ENCODE data around the gene TMEM253.

The TMEM253 gene

GRCh38 chr14:21123429-21123828 is 22.6 kb downstream of the TMEM253 start:
- ChIA-PET POLR2A (interaction anchor here (2.0 kb wide), 1 partner anchor 52 kb away, joined by 6 read pairs; no protein-coding TSS in a partner anchor), CTCF (interaction anchor here (1.1 kb wide), 1 partner anchor 19 kb away, joined by 4 read pairs; no protein-coding TSS in a partner anchor)

GRCh38 chr14:21133901-21134300 is 33.0 kb downstream of the TMEM253 start:
- no peak for DNase-seq (ENCODE audit: extremely low spot score)
- TF ChIP-seq TARDBP (IDR thresholded peaks at IDR 0.05) (no peak), FOXK2 (IDR thresholded peaks at IDR 0.05) (no peak), CTBP1 (IDR thresholded peaks at IDR 0.05; ENCODE audit: borderline replicate concordance) (no peak), L3MBTL2 (conservative IDR thresholded peaks at IDR 0.05) (no peak), LEF1 (IDR thresholded peaks at IDR 0.05; ENCODE audit: borderline replicate concordance) (no peak)
- POLR2A ChIA-PET, result no interaction called here
- CTCF ChIA-PET, result no interaction called here

More at GRCh38 chr14:21123429-21123828, 22.6 kb downstream of the TMEM253 start:
- TF ChIP-seq L3MBTL2 (conservative IDR thresholded peaks at IDR 0.05) (no peak), HDGF (IDR thresholded peaks at IDR 0.05; ENCODE audit: borderline replicate concordance) (no peak), FOXK2 (IDR thresholded peaks at IDR 0.05) (no peak), TARDBP (IDR thresholded peaks at IDR 0.05) (no peak), LEF1 (IDR thresholded peaks at IDR 0.05; ENCODE audit: borderline replicate concordance) (no peak), ELF4 (IDR thresholded peaks at IDR 0.05) (no peak), SUZ12 (IDR thresholded peaks at IDR 0.05) (no peak), CTBP1 (IDR thresholded peaks at IDR 0.05; ENCODE audit: borderline replicate concordance) (no peak), ZNF384 (IDR thresholded peaks at IDR 0.05) (no peak), ARNT (IDR thresholded peaks at IDR 0.05) (no peak), FOXA1 (IDR thresholded peaks at IDR 0.05) (no peak), PKNOX1 (IDR thresholded peaks at IDR 0.05) (no peak), BHLHE40 (IDR thresholded peaks at IDR 0.05; ENCODE audit: borderline replicate concordance) (no peak), SP1 (IDR thresholded peaks at IDR 0.05) (no peak), FOXM1 (IDR thresholded peaks at IDR 0.05; ENCODE audit: borderline replicate concordance) (no peak)
- no peak for DNase-seq (ENCODE audit: extremely low spot score)

DNA sequence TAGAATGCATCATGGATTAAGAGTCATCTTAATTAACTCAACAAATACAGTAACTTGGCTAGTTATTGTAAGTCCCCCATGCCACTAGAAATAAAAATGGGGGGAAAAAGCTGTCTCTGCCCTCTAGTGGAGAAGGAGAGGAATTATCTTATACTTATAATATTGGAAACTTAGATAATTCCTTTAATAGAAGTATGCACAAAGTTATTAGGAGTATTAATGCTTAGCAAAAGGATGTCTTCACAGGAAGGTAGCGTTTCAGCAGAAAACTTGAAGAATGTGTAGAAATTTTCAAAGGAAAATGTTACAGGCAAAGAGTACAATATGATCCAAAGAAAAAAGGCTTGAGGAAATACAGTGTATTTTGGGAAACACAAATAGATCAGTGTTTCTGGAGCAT is 35.2 kb downstream of the TMEM253 start:
- POLR2A ChIA-PET, result no interaction called here
- CTCF ChIA-PET, result interaction anchor here (0.9 to 1.2 kb wide), 7 partner anchors 10 to 121 kb away, joined by 3 to 5 read pairs (median 3); no protein-coding TSS in a partner anchor
- TF ChIP-seq SP1 (IDR thresholded peaks at IDR 0.05) (no peak), ELF4 (IDR thresholded peaks at IDR 0.05) (no peak), L3MBTL2 (conservative IDR thresholded peaks at IDR 0.05) (no peak), FOXM1 (IDR thresholded peaks at IDR 0.05; ENCODE audit: borderline replicate concordance) (no peak), FOXK2 (IDR thresholded peaks at IDR 0.05) (no peak), ZNF384 (IDR thresholded peaks at IDR 0.05) (no peak), BHLHE40 (IDR thresholded peaks at IDR 0.05; ENCODE audit: borderline replicate concordance) (no peak), CTBP1 (IDR thresholded peaks at IDR 0.05; ENCODE audit: borderline replicate concordance) (no peak), FOXA1 (IDR thresholded peaks at IDR 0.05) (no peak), LEF1 (IDR thresholded peaks at IDR 0.05; ENCODE audit: borderline replicate concordance) (no peak)
- peak; percentile 26 for DNase-seq (ENCODE audit: extremely low spot score)

DNA sequence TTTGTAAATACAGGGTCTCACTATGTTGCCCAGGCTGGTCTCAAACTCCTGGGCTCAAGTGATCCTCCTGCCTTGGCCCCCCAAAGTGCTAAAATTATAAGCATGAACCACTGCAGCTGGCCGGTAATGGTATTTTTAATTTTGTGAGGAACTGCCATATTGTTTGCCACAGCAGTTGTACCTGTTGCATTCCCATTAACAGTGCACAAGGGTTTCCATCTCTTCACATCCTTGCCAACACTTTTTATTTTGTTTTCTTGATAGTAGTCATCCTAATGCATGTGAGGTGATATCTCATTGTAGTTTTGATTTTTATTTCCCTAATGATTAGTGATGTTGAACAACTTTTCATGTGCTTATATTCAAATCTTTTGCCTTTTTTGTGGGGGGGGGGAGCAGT is 41.5 kb downstream of the TMEM253 start:
- DNase-seq (ENCODE audit: extremely low spot score), result no peak
- TF ChIP-seq SP1 (IDR thresholded peaks at IDR 0.05) (no peak), CTBP1 (IDR thresholded peaks at IDR 0.05; ENCODE audit: borderline replicate concordance) (no peak), PKNOX1 (IDR thresholded peaks at IDR 0.05) (no peak), L3MBTL2 (conservative IDR thresholded peaks at IDR 0.05) (no peak), LEF1 (IDR thresholded peaks at IDR 0.05; ENCODE audit: borderline replicate concordance) (no peak), ARNT (IDR thresholded peaks at IDR 0.05) (no peak), BHLHE40 (IDR thresholded peaks at IDR 0.05; ENCODE audit: borderline replicate concordance) (no peak)
- POLR2A ChIA-PET, result no interaction called here
- CTCF ChIA-PET, result interaction anchor here (0.8 kb wide), 1 partner anchor 47 kb away, joined by 4 read pairs; no protein-coding TSS in a partner anchor

- no peak for DNase-seq (ENCODE audit: extremely low spot score)
- TF ChIP-seq HDGF (IDR thresholded peaks at IDR 0.05; ENCODE audit: borderline replicate concordance) (no peak), SP1 (IDR thresholded peaks at IDR 0.05) (no peak), NFRKB (IDR thresholded peaks at IDR 0.05) (no peak), ZNF384 (IDR thresholded peaks at IDR 0.05) (no peak), BHLHE40 (IDR thresholded peaks at IDR 0.05; ENCODE audit: borderline replicate concordance) (no peak), LEF1 (IDR thresholded peaks at IDR 0.05; ENCODE audit: borderline replicate concordance) (no peak), L3MBTL2 (conservative IDR thresholded peaks at IDR 0.05) (no peak), FOXA1 (IDR thresholded peaks at IDR 0.05) (no peak)
- ChIA-PET CTCF (no interaction called here), POLR2A (no interaction called here)
These were observed 44.6 kb downstream of the TMEM253 start for GRCh38 chr14:21145437-21145836.

DNA sequence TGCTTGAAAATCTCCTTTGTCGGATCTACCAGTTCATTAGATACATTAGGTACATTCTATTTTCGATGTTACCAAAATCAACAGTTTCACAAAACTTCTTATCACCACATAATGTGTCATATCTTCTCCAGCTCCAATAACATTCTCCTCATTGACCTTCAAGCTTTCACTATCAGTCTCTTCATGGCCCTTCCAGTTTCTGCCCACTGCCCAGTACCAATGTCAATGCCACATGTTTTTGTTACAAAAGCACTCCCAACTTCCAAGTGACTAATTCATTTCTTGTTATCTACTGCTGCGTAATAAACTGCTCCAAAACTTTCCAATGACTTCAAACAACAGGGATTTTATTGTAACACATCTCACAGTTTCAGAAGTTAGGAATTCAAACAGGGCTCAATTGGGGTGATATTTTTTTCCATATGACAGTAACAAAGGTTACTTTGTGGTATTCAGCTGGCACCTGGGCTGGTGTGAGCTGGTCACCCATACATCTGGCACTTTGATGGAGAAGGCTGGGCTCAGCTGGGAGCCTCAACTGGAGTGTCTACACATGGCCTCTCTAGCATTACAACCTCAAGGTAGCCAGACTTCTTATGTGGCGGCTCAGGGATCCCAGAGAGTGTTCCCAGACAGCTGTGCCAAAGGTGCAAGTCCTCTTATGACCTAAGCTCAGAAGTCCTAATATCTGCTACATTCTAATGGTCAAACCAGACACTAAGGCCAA is 48.9 kb downstream of the TMEM253 start:
- no peak for DNase-seq (ENCODE audit: extremely low spot score)
- ChIA-PET CTCF (interaction anchor here (0.6 kb wide), 1 partner anchor 19 kb away, joined by 4 read pairs; no protein-coding TSS in a partner anchor), POLR2A (no interaction called here)
- TF ChIP-seq ZNF384 (IDR thresholded peaks at IDR 0.05) (no peak), FOXM1 (IDR thresholded peaks at IDR 0.05; ENCODE audit: borderline replicate concordance) (no peak), SUZ12 (IDR thresholded peaks at IDR 0.05) (no peak), LEF1 (IDR thresholded peaks at IDR 0.05; ENCODE audit: borderline replicate concordance) (no peak)

All from HEK293T (cell line).